Esophagus (tissue), 2 donors: ENCODE results near the gene NEURL3. TPM values are rescaled to one million over a fixed set of nuclear protein-coding genes. Genes with fewer than 3 reads are reported as not detected.

Experiments used
- H3K27ac ChIP-seq, 2 donors: one replicate each; pipeline ENCODE4 v1.5.1; 2013; ENCODE audit warnings: low read depth in 2 of 2, mild to moderate bottlenecking in 2 of 2, inconsistent platforms in 1 of 2, low read length in 1 of 2, moderate library complexity in 1 of 2
- H3K27me3 ChIP-seq, 2 donors: one replicate each; pipeline ENCODE4 v1.6.1; 2013; ENCODE audit warnings: low read length in 2 of 2, control low read depth in 1 of 2, mild to moderate bottlenecking in 1 of 2; ENCODE audit not compliant: insufficient read depth in 2 of 2, control insufficient read depth in 1 of 2
- H3K36me3 ChIP-seq, 2 donors: one replicate each; pipeline ENCODE4 v1.6.1; 2013; ENCODE audit warnings: low read length in 1 of 2; ENCODE audit not compliant: control insufficient read depth in 2 of 2, insufficient read depth in 2 of 2
- H3K4me1 ChIP-seq, 2 donors: one replicate each; pipeline ENCODE4 v1.6.1; 2013; ENCODE audit warnings: low read length in 1 of 2; ENCODE audit not compliant: control insufficient read depth in 2 of 2, insufficient read depth in 2 of 2
- H3K4me3 ChIP-seq, 2 donors: one replicate each; pipeline ENCODE4 v1.5.1; 2013; ENCODE audit warnings: low read length in 2 of 2, mild to moderate bottlenecking in 2 of 2, low read depth in 1 of 2, moderate library complexity in 1 of 2
- H3K9me3 ChIP-seq, 2 donors: one replicate each; pipeline ENCODE4 v1.6.1; 2013; ENCODE audit warnings: mild to moderate bottlenecking in 2 of 2, low read depth in 1 of 2, low read length in 1 of 2, moderate library complexity in 1 of 2; ENCODE audit not compliant: control insufficient read depth in 2 of 2, insufficient read depth in 1 of 2
- WGBS, 2 donors: extraction: QIAGEN DNeasy Blood & Tissue Kit; methylation state at CpG; one replicate each; pipeline ENCODE4 v1.1.7; 2013; 5-methylcytosine and 5-hydroxymethylcytosine counted together
- polyA plus RNA-seq, 2 donors: library from polyadenylated mRNA; stranded (reverse); fragments of 200-250 nt; gene quantifications; one replicate each; pipeline ENCODE4 v1.2.3, GENCODE V29; 2013
- donor health status: healthy with polysubstance abuse.
- donor health status: Bipolar disorder and iron deficiency.

Gene NEURL3
- polyA plus RNA-seq, 2 donors: 0.06 TPM; not detected in 1

DNA sequence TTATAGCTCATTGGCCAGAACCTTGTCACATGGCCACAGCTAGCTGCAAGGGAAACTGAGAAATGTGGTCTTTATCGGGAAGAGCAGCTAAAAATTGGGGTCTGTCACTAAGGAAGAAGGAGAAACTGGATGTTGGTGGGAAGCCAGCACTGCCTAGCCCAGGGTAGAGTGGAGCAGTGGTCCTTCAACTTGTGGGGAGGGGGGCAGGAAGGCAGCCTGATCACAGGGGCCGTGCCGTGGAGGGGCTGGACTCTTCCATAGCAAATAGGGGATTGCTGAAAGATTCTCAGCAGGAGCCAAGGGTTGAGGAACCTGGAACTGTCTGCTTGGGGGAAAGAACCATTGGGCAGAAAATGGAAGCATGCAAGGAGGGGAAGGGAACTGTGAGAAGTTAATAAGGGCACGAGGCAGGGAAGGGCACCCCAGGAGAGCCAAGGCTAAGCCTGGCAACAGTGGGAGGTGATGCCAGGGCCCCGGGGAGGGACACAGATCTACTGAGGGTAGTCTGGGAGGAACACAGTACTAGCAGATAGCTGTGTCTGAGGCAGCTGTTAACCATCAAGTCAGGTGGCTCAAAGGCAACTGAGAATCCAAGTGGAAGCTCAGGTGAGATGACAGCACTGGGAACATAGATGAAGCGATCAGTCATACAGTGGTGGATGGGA is 5.9 kb upstream of the NEURL3 start:
- Histone ChIP-seq H3K4me1 (peaks cover 2 to 11% of the 10 kb centered on the region in 2 donors), H3K9me3 (no peaks in the 10 kb centered on the region), H3K27ac (no peak overlapping the region), H3K27me3 (no peaks in the 10 kb centered on the region), H3K36me3 (peaks cover 0 to 2% of the 10 kb centered on the region in 2 donors), H3K4me3 (no peak overlapping the region)
- 77 to 78% methylated on average over 6 of the region's 6 CpGs for WGBS, 2 donors

GRCh38 chr2:96509847-96510230 is 4.7 kb upstream of the NEURL3 start:
- H3K9me3 ChIP-seq: no peaks in the 10 kb centered on the region
- H3K27me3 ChIP-seq: no peaks in the 10 kb centered on the region
- peaks cover 2 to 11% of the 10 kb centered on the region in 2 donors for H3K4me1 ChIP-seq
- peaks cover 0 to 2% of the 10 kb centered on the region in 2 donors for H3K36me3 ChIP-seq
- H3K4me3 ChIP-seq: no peak overlapping the region
- 50 to 57% methylated on average over 9 to 11 of the region's 11 CpGs for WGBS, 2 donors
- no peak overlapping the region for H3K27ac ChIP-seq

GRCh38 chr2:96509114-96509846 is 4.1 kb upstream of the NEURL3 start:
- no peaks in the 10 kb centered on the region for H3K27me3 ChIP-seq
- no peak overlapping the region for H3K4me3 ChIP-seq
- peaks cover 2 to 11% of the 10 kb centered on the region in 2 donors for H3K4me1 ChIP-seq
- WGBS, 2 donors: 24 to 28% methylated on average over 30 to 32 of the region's 32 CpGs
- peaks cover 0 to 2% of the 10 kb centered on the region in 2 donors for H3K36me3 ChIP-seq
- no peak overlapping the region for H3K27ac ChIP-seq
- H3K9me3 ChIP-seq: no peaks in the 10 kb centered on the region

- 60 to 66% methylated on average over 26 of the region's 26 CpGs for WGBS, 2 donors
- no peak overlapping the region for H3K27ac ChIP-seq
- H3K4me1 ChIP-seq: peaks cover 2 to 11% of the 10 kb centered on the region in 2 donors
- peaks cover 0 to 2% of the 10 kb centered on the region in 2 donors for H3K36me3 ChIP-seq
- H3K9me3 ChIP-seq: no peaks in the 10 kb centered on the region
- no peak overlapping the region for H3K4me3 ChIP-seq
- H3K27me3 ChIP-seq: no peaks in the 10 kb centered on the region
These were observed 3.5 kb upstream of the NEURL3 start for GRCh38 chr2:96508521-96509113.

GRCh38 chr2:96507957-96508520 is 2.9 kb upstream of the NEURL3 start:
- no peaks in the 10 kb centered on the region for H3K27me3 ChIP-seq
- H3K4me1 ChIP-seq: peaks cover 2 to 11% of the 10 kb centered on the region in 2 donors
- peak overlapping the region in 1 of 2 donors; percentile 28 for H3K4me3 ChIP-seq
- H3K36me3 ChIP-seq: peaks cover 0 to 2% of the 10 kb centered on the region in 2 donors
- 7 to 9% methylated on average over 35 to 38 of the region's 38 CpGs for WGBS, 2 donors
- no peak overlapping the region for H3K27ac ChIP-seq
- H3K9me3 ChIP-seq: no peaks in the 10 kb centered on the region

DNA sequence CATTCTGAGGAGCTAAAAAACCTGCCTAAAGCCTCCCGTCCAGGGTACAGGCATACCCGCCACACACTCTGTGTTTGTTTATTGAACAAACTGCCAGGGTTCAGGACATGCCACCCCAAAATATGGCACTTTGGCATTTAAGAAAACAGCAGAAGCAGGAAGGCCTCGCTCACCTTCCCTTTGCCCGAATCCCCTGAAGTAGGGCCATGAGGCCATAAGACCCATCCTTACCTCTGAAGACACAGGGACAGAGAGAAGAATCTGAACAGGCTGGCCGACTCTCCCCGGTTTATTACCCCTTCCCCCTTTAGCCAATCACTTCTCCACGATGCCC is 1.7 kb upstream of the NEURL3 start:
- WGBS, 2 donors: 95% methylated on average over 7 of the region's 7 CpGs
- Histone ChIP-seq H3K4me1 (peaks cover 2 to 11% of the 10 kb centered on the region in 2 donors), H3K27ac (no peak overlapping the region), H3K36me3 (peaks cover 0 to 2% of the 10 kb centered on the region in 2 donors), H3K4me3 (no peak overlapping the region), H3K9me3 (no peaks in the 10 kb centered on the region), H3K27me3 (no peaks in the 10 kb centered on the region)

DNA sequence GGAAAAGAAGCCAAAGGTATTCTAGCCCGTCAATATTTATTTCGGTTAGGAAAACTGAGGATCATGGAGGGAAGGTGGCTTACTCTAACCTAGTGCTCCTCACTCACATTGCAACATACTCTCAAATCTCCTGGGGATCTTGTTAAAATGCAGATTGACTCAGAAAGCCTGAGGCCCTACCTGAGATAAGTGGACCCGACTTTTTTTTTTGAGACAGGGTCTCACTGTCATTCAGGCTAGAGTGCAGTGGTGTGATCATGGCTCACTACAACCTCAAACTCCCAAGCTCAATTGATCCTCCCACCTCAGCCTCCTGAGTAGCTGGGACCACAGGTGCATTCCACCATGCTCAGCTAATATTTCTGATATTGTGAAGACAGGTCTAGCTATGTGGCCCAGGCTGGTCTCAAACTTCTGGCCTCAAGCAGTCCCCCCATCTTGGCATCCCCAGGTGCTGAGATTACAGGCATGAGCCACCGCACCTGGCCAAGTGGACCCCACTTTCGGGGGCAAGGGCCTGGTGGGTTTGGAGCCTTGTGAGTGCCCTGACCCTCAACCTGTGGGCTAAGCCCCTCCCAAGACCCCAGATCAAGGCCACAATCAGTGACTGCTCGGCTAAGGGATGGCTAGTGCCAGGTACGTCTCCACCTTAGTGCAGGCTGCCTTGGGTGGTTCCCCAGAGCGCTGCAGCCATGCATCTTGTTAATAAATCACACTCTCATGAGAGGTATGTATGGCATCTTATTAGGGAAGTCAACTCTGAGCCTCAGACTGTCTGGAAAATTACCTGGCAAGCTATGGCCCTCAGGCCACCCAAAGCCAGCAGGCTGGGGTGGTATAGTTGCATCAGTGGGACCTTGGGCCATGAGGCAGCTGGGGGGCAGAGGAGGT is 1.1 kb upstream of the NEURL3 start:
- H3K27me3 ChIP-seq: no peaks in the 10 kb centered on the region
- H3K36me3 ChIP-seq: peaks cover 0 to 1% of the 10 kb centered on the region in 2 donors
- H3K27ac ChIP-seq: no peak overlapping the region
- H3K4me1 ChIP-seq: peaks cover 2 to 11% of the 10 kb centered on the region in 2 donors
- whole genome bisulfite sequencing, 2 donors: 85 to 88% methylated on average over 8 of the region's 8 CpGs
- no peak overlapping the region for H3K4me3 ChIP-seq
- no peaks in the 10 kb centered on the region for H3K9me3 ChIP-seq

GRCh38 chr2:96503637-96504243 is 1.4 kb downstream of the NEURL3 start:
- Histone ChIP-seq H3K27me3 (no peaks in the 10 kb centered on the region), H3K4me3 (no peak overlapping the region), H3K9me3 (no peaks in the 10 kb centered on the region), H3K36me3 (no peaks in the 10 kb centered on the region), H3K27ac (no peak overlapping the region), H3K4me1 (peaks cover 3 to 10% of the 10 kb centered on the region in 2 donors)
- WGBS, 2 donors: 80 to 87% methylated on average over 12 of the region's 12 CpGs
